Measurements from ENCODE around the gene FCMR. TPM values are rescaled to one million over a fixed set of nuclear protein-coding genes. Genes with fewer than 3 reads are reported as not detected.
A peak's percentile ranks its signal among the peaks of the same experiment; 100 is the strongest.

The FCMR gene
- total and polyA plus RNA-seq, 9 of the 15 experiments (the other 6 are each of a cell fraction or from before 2014, with no cell fraction given): 0.11 to 0.82 (median 0.20) TPM; not detected in 5

- Histone ChIP-seq H3K36me3 (ENCODE audit: control insufficient read depth, insufficient read depth, low read length) (no peaks in the 10 kb centered on the region), H3K4me2 (ENCODE audit: insufficient read depth, low read length) (no peak overlapping the region), H3K79me2 (ENCODE audit: control insufficient read depth, insufficient read depth, low read length) (no peaks in the 10 kb centered on the region), H3K27ac (ENCODE audit: extremely low read depth, low read depth, low read length) (no peak overlapping the region), H2AFZ (ENCODE audit: low read depth, low read length) (no peak overlapping the region), H3K9me3 (replicated peaks; ENCODE audit: control insufficient read depth, insufficient read depth, low read depth, low read length) (no peaks in the 10 kb centered on the region), H4K20me1 (replicated peaks; ENCODE audit: control insufficient read depth, insufficient read depth, low read length) (no peaks in the 10 kb centered on the region), H3K9me1 (ENCODE audit: control insufficient read depth, insufficient read depth, low read length) (no peaks in the 10 kb centered on the region), H3K4me1 (replicated peaks in 1 of 2; ENCODE audit: control insufficient read depth in 2 of 2, insufficient read depth in 2 of 2, low read length in 2 of 2) (peaks cover 7 to 14% of the 10 kb centered on the region in 2 experiments), H3K9ac (ENCODE audit: insufficient read depth in 1 of 2, low read depth in 2 of 2, low read length in 2 of 2) (no peak overlapping the region), H3K27me3 (ENCODE audit: control insufficient read depth in 2 of 2, insufficient read depth in 2 of 2, low read length in 2 of 2) (no peaks in the 10 kb centered on the region), H3K4me3 (no peak overlapping the region)
- WGBS (ENCODE audit: insufficient coverage, low coverage, missing lambda C conversion rate): 22% methylated on average over 5 of the region's 5 CpGs
- intact Hi-C loops (cut with micrococcal nuclease) (no loop called here), in situ Hi-C loops (cut with MboI) (no loop called here)
- CTCF ChIA-PET (ENCODE audit: low intra/inter-chr PET ratio): no interaction called here
- no peak for DNase-seq (ENCODE audit: extremely low read depth in 1 of 4, low spot score in 3 of 4)
- BruUV-seq (replicated peaks): no TSS peak
- POLR2A ChIA-PET: no interaction called here
- no peak for FAIRE-seq
- ATAC-seq: no peak
- TF ChIP-seq ZNF12 (CRISPR knock-in tag; IDR thresholded peaks at IDR 0.05) (peak; percentile 98), SFPQ (IDR thresholded peaks at IDR 0.05; ENCODE audit: low read depth, low read length) (no peak)
Measured at GRCh38 chr1:206949641-206950040, 27.9 kb upstream of the FCMR start.

- Histone ChIP-seq H3K4me2 (ENCODE audit: insufficient read depth, low read length) (no peak overlapping the region), H3K4me1 (replicated peaks in 1 of 2; ENCODE audit: control insufficient read depth in 2 of 2, insufficient read depth in 2 of 2, low read length in 2 of 2) (peaks cover 7 to 13% of the 10 kb centered on the region in 2 experiments)
- BruUV-seq (replicated peaks): no TSS peak
- TF ChIP-seq ETV6 (IDR thresholded peaks at IDR 0.05; ENCODE audit: borderline replicate concordance in 1 of 2, low read depth in 2 of 2, low read length in 1 of 2): no peak
- no peak for TF ChIP-seq ETV6 (CRISPR knock-in tag; IDR thresholded peaks at IDR 0.05; ENCODE audit: borderline replicate concordance)
- no peak for TF ChIP-seq MED1 (CRISPR knock-in tag; IDR thresholded peaks at IDR 0.05; ENCODE audit: borderline replicate concordance)
- no peak for TF ChIP-seq POU5F1 (IDR thresholded peaks at IDR 0.05; ENCODE audit: borderline replicate concordance, low read depth, low read length, partially characterized antibody)
- no peak for TF ChIP-seq THRB (CRISPR knock-in tag; conservative IDR thresholded peaks at IDR 0.05)
- TF ChIP-seq GABPA (tag; conservative IDR thresholded peaks at IDR 0.05; ENCODE audit: low read depth): no peak
- TF ChIP-seq NFE2L1 (tag; IDR thresholded peaks at IDR 0.05; ENCODE audit: borderline replicate concordance, low read depth): no peak
- no peak for TF ChIP-seq MBD1 (CRISPR knock-in tag; IDR thresholded peaks at IDR 0.05)
- no peak for TF ChIP-seq MAFF (IDR thresholded peaks at IDR 0.05; ENCODE audit: low read length)
Measured at GRCh38 chr1:206949208-206949607, 27.5 kb upstream of the FCMR start.

More at GRCh38 chr1:206949208-206949607, 27.5 kb upstream of the FCMR start:
- H3K79me2 ChIP-seq (ENCODE audit: control insufficient read depth, insufficient read depth, low read length): no peaks in the 10 kb centered on the region
- no peaks in the 10 kb centered on the region for H4K20me1 ChIP-seq (replicated peaks; ENCODE audit: control insufficient read depth, insufficient read depth, low read length)
- H2AFZ ChIP-seq (ENCODE audit: low read depth, low read length): no peak overlapping the region
- intact Hi-C loops (cut with micrococcal nuclease) (no loop called here), in situ Hi-C loops (cut with MboI) (no loop called here)
- H3K4me3 ChIP-seq: no peak overlapping the region
- H3K36me3 ChIP-seq (ENCODE audit: control insufficient read depth, insufficient read depth, low read length): no peaks in the 10 kb centered on the region
- ATAC-seq: no peak
- CTCF ChIA-PET (ENCODE audit: low intra/inter-chr PET ratio): no interaction called here
- no peak for DNase-seq (ENCODE audit: extremely low read depth in 1 of 4, low spot score in 3 of 4)
- no peak overlapping the region for H3K9ac ChIP-seq (ENCODE audit: insufficient read depth in 1 of 2, low read depth in 2 of 2, low read length in 2 of 2)
- POLR2A ChIA-PET: interaction anchor here (1.0 kb wide), 1 partner anchor 10 kb away, joined by 3 read pairs; no protein-coding TSS in a partner anchor
- H3K27ac ChIP-seq (ENCODE audit: extremely low read depth, low read depth, low read length): no peak overlapping the region
- FAIRE-seq: no peak
- no peaks in the 10 kb centered on the region for H3K9me1 ChIP-seq (ENCODE audit: control insufficient read depth, insufficient read depth, low read length)
- no peaks in the 10 kb centered on the region for H3K27me3 ChIP-seq (ENCODE audit: control insufficient read depth in 2 of 2, insufficient read depth in 2 of 2, low read length in 2 of 2)
- 26% methylated on average over 4 of the region's 4 CpGs for WGBS (ENCODE audit: insufficient coverage, low coverage, missing lambda C conversion rate)
- H3K9me3 ChIP-seq (replicated peaks; ENCODE audit: control insufficient read depth, insufficient read depth, low read depth, low read length): no peaks in the 10 kb centered on the region

All from K562 (cell line).